ENCODE data around the gene TENM3. TPM values are rescaled to one million over a fixed set of nuclear protein-coding genes. Genes with fewer than 3 reads are reported as not detected.

TENM3 gene
- total RNA-seq, 1 donor from 2014 or later: 0.05 TPM

DNA sequence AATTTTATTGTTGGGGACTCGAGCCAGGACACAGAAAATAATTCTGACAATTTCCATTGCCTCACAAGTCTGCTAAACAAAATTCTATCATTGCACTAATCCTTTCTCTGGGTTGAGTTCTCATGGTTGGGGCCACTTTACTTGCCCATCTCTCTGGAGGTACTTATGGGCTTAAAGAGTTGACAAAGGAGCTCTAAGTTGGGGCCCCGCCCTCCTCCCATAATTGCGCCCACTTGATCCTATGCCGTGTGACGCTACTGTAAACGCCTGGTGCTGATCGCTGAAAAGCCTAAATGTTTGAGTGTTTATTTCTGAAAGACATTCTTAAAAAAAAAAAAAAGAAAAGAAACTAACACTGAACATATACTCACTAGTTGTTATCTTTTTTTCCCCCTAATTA, 103.0 kb downstream of the TENM3 start:
- intact Hi-C loops (cut with micrococcal nuclease): no loop called here
- no peak for DNase-seq (ENCODE audit: low spot score)
- Mint-ChIP-seq H3K4me3 (ENCODE audit: low read depth) (no peak overlapping the region), H3K27ac (no peak overlapping the region), H3K4me1 (ENCODE audit: low read depth) (no peaks in the 10 kb centered on the region), H3K9me3 (no peaks in the 10 kb centered on the region), H3K36me3 (ENCODE audit: low read depth) (no peaks in the 10 kb centered on the region), H3K27me3 (ENCODE audit: low read depth) (peaks cover 2% of the 10 kb centered on the region)

DNA sequence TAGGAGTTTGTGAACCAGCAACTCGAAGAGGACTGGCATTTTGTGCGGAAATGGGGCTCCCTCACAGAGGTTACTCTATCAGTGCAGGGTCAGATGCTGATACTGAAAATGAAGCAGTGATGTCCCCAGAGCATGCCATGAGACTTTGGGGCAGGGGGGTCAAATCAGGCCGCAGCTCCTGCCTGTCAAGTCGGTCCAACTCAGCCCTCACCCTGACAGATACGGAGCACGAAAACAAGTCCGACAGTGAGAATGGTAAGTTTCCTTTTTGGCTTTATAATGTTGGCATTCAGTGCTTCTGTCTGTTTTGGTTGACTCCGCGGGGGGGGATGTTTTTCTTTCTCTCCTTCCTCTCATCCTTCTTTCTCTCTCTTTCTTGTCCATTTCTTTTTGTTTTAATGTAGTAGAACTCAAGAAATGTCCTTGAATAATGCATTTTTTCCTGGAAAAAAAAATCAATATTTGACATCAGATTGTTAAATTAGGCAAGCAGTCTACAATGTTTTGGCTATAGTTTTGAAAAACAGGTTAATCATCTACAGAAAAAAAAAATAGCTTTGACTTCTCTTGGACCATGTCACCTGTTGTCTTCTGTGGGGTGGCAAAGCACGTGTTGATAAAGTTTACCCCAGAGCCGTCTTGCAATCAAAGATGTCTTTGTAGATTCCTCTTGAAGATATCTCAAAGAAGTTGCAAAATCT, 103.6 kb downstream of the TENM3 start:
- H3K9me3 Mint-ChIP-seq: no peaks in the 10 kb centered on the region
- H3K27me3 Mint-ChIP-seq (ENCODE audit: low read depth): peaks cover 2% of the 10 kb centered on the region
- intact Hi-C loops (cut with micrococcal nuclease): no loop called here
- no peaks in the 10 kb centered on the region for H3K36me3 Mint-ChIP-seq (ENCODE audit: low read depth)
- no peaks in the 10 kb centered on the region for H3K4me1 Mint-ChIP-seq (ENCODE audit: low read depth)
- no peak for DNase-seq (ENCODE audit: low spot score)
- no peak overlapping the region for H3K27ac Mint-ChIP-seq
- H3K4me3 Mint-ChIP-seq (ENCODE audit: low read depth): no peak overlapping the region

DNA sequence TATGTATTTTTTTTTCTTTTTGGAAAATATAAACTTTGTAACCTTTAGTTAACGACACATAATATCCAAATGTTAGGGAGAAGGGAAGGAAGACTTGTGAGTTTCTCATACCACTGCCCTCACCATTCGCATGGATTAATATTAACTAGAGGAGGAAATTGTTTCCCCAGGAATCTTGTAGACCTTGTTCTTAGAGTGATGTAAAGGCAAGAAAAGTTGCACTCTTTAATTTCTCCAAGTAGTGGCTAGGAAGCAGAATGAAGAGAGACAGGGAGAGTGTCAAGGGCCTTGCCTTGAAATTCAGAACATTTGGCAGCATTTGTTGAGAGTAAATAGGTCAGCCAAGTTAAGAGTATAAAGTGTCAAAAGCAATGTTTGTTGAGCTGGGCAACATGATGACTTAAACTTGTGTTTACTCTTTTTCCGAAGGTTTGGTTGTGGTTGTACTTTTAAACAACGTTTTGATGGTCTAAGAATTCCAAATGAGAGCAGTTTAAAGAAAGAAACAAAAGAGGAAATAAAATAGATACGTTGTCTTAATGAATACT, 105.7 kb downstream of the TENM3 start:
- Mint-ChIP-seq H3K9me3 (no peaks in the 10 kb centered on the region), H3K27me3 (ENCODE audit: low read depth) (peaks cover 2% of the 10 kb centered on the region), H3K36me3 (ENCODE audit: low read depth) (no peaks in the 10 kb centered on the region), H3K27ac (no peak overlapping the region), H3K4me3 (ENCODE audit: low read depth) (no peak overlapping the region), H3K4me1 (ENCODE audit: low read depth) (no peaks in the 10 kb centered on the region)
- no peak for DNase-seq (ENCODE audit: low spot score)
- intact Hi-C loops (cut with micrococcal nuclease): no loop called here

DNA sequence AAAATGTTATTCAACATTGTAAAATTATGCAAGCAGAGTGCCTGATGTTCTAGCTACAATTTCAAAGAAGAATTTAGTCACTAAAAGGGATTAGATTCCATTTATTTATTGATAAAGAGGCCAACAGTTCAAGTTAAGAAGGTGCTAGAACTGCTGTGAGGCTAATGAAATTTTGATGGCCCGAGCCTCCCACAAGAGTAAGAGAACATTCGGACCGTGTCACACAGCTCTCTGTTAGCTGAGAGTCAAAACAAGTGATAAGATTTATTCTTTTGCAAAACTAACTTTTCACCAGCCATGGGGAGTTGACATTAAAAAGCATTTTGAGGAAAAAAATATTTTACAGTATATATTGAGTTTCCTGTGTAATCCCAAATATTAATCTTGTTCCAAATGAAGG, 106.8 kb downstream of the TENM3 start:
- Mint-ChIP-seq H3K4me1 (ENCODE audit: low read depth) (no peaks in the 10 kb centered on the region), H3K27ac (no peak overlapping the region), H3K9me3 (no peaks in the 10 kb centered on the region), H3K27me3 (ENCODE audit: low read depth) (peaks cover 2% of the 10 kb centered on the region), H3K36me3 (ENCODE audit: low read depth) (no peaks in the 10 kb centered on the region), H3K4me3 (ENCODE audit: low read depth) (no peak overlapping the region)
- intact Hi-C loops (cut with micrococcal nuclease): no loop called here
- no peak for DNase-seq (ENCODE audit: low spot score)

DNA sequence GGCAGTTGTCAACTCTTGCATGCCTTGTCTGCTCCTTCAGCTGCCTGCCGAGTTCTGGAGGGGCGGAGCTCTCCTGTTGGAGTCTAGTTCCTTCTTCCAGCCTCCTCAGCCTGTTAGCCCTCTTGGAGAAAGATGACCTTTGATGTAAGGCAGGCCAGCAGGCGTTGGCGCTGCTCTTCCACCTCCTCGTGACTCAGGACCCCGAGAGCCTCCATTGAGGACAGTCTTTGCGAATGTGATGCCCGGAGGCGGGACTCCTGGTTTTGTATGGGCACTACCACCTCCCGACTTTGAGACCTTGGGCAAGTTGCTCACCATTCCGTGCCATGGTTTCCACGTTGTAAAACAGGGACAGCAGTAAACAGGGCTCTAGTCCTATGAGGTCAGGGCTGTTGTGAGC, 108.3 kb downstream of the TENM3 start:
- Mint-ChIP-seq H3K27ac (no peak overlapping the region), H3K9me3 (peaks cover 5% of the 10 kb centered on the region), H3K4me1 (ENCODE audit: low read depth) (no peaks in the 10 kb centered on the region), H3K4me3 (ENCODE audit: low read depth) (no peak overlapping the region), H3K36me3 (ENCODE audit: low read depth) (no peaks in the 10 kb centered on the region), H3K27me3 (ENCODE audit: low read depth) (no peaks in the 10 kb centered on the region)
- intact Hi-C loops (cut with micrococcal nuclease): no loop called here
- no peak for DNase-seq (ENCODE audit: low spot score)

DNA sequence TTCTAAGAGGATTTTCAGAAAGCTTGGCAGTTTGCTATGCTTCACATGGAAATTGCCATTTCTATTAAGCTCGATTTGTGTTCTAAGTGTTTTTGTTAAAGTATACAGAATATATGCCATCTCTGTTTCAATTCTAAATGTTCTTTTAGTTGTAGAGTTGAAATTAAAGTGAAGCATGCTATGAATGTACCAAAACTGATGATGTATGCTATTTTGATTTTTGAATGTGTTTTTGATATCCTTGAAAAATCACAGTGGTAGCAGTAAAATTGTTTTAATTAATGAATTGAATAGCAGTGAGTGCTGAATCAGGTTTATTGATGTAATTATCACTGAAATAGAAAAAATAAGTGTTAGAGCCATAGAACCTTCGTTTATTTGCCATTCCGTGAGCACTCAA, 110.9 kb downstream of the TENM3 start:
- Mint-ChIP-seq H3K4me3 (ENCODE audit: low read depth) (no peak overlapping the region), H3K36me3 (ENCODE audit: low read depth) (no peaks in the 10 kb centered on the region), H3K27me3 (ENCODE audit: low read depth) (no peaks in the 10 kb centered on the region), H3K4me1 (ENCODE audit: low read depth) (no peaks in the 10 kb centered on the region), H3K27ac (no peak overlapping the region), H3K9me3 (peaks cover 5% of the 10 kb centered on the region)
- intact Hi-C loops (cut with micrococcal nuclease): no loop called here
- DNase-seq (ENCODE audit: low spot score): no peak

DNA sequence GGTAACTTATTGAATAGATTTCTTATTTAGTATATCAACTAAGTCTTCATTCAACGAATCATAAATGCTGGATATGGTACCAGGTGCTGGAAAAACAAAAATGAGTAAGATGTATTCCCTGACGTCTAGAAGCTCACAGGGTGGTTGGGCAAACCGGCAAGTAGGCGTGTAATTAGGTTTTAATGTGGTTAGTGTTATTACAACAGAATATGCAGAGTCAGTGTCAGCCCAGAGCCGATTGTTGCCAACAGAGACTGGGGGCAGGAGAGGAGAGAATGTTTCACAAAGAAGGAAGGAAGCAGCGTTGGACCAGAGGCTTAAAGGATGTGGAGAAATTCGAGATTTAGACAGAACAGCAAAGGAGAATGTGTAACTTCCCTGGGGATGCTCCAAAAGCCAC, 111.7 kb downstream of the TENM3 start:
- no peak overlapping the region for H3K4me3 Mint-ChIP-seq (ENCODE audit: low read depth)
- no peaks in the 10 kb centered on the region for H3K4me1 Mint-ChIP-seq (ENCODE audit: low read depth)
- DNase-seq (ENCODE audit: low spot score): no peak

DNA sequence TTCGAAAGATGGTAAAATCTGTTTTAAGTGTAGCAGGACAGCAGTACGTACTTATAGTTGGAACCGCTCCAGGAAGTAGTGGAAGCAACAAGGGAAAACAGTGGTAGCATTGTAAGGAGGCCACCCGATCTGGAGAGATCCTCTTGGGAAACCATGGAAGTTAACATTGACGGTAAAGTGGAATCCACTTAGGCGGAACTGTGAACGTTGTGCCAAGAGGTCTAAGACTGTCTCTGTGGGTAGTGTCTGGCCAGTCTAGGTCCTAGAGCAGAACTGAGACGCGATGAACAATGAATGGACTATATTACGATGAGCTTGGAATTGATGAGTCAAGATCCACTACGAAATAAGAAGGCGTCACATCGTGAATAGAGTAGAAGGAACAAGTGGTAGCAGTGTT, 124.0 kb downstream of the TENM3 start:
- Mint-ChIP-seq H3K9me3 (no peaks in the 10 kb centered on the region), H3K36me3 (ENCODE audit: low read depth) (no peaks in the 10 kb centered on the region), H3K4me1 (ENCODE audit: low read depth) (no peaks in the 10 kb centered on the region), H3K27me3 (ENCODE audit: low read depth) (no peaks in the 10 kb centered on the region), H3K4me3 (ENCODE audit: low read depth) (no peak overlapping the region), H3K27ac (no peak overlapping the region)
- intact Hi-C loops (cut with micrococcal nuclease): no loop called here
- DNase-seq (ENCODE audit: low spot score): no peak

More for the DNA sequence above, 111.7 kb downstream of the TENM3 start:
- Mint-ChIP-seq H3K9me3 (peaks cover 5% of the 10 kb centered on the region), H3K36me3 (ENCODE audit: low read depth) (no peaks in the 10 kb centered on the region), H3K27ac (no peak overlapping the region), H3K27me3 (ENCODE audit: low read depth) (no peaks in the 10 kb centered on the region)
- intact Hi-C loops (cut with micrococcal nuclease): no loop called here

DNA sequence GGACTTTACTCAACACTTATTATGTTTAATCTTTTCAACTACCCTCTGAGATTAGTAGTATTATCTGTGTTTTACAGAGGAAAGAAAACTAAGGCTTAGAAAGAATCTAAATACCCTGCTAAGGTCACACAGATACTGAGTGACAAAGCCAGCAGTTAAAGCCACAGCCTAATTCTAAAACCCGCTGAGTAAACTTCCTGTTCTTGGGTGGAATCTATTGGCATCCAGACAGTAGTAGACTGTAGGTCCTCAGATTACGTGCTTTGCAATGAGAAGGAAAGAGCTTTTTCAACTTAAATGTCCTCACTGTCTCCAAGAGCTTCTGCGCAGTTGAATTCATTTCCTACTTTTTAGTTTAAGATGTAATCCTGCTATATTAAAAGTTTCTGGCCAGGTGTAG, 126.0 kb downstream of the TENM3 start:
- DNase-seq (ENCODE audit: low spot score): no peak
- Mint-ChIP-seq H3K27ac (no peak overlapping the region), H3K4me1 (ENCODE audit: low read depth) (no peaks in the 10 kb centered on the region), H3K36me3 (ENCODE audit: low read depth) (no peaks in the 10 kb centered on the region), H3K9me3 (no peaks in the 10 kb centered on the region), H3K4me3 (ENCODE audit: low read depth) (no peak overlapping the region), H3K27me3 (ENCODE audit: low read depth) (no peaks in the 10 kb centered on the region)
- intact Hi-C loops (cut with micrococcal nuclease): no loop called here

DNA sequence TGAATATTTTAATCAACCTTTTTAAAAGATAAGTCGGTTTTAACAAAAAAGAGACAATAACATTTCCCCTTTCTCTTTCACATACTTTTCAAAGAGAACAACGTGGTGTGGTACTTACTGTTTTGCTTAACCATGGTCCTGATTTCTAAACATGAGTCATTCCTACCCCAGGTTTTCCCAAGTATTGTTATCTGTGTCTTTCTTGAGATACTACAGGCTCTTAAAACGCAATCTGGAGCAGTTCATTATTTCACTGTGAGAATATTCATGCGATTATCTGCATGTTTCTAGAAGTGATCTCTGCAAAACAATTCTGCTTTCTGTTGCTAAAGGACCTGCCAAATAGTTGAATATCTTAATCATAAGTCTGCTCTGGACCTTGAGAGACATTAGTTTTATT, 127.3 kb downstream of the TENM3 start:
- no peaks in the 10 kb centered on the region for H3K27me3 Mint-ChIP-seq (ENCODE audit: low read depth)
- DNase-seq (ENCODE audit: low spot score): no peak
- no peak overlapping the region for H3K4me3 Mint-ChIP-seq (ENCODE audit: low read depth)
- H3K27ac Mint-ChIP-seq: no peak overlapping the region
- no peaks in the 10 kb centered on the region for H3K9me3 Mint-ChIP-seq
- no peaks in the 10 kb centered on the region for H3K36me3 Mint-ChIP-seq (ENCODE audit: low read depth)
- H3K4me1 Mint-ChIP-seq (ENCODE audit: low read depth): no peaks in the 10 kb centered on the region
- intact Hi-C loops (cut with micrococcal nuclease): no loop called here

DNA sequence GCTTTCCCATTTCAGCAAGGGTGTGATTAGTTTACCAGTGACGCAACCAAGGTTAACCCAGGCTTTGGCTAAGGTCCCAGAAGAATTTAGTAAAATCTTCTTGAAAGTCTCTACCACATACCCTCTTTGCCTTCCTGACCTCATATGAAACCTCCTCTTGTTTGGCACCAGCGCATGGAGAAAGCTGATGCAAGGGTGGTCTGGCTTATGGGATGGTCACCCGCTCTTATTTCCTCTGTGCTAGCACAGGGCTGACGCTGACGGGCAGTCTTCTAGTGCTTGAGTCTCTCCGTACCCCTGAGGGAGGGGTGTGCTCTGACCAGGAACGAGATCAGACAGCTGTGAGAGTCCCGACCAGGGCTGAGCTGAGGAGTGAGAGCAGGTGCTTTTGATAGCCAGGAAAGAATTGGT, 137.6 kb downstream of the TENM3 start:
- H3K36me3 Mint-ChIP-seq (ENCODE audit: low read depth): no peaks in the 10 kb centered on the region
- no peaks in the 10 kb centered on the region for H3K27me3 Mint-ChIP-seq (ENCODE audit: low read depth)
- H3K9me3 Mint-ChIP-seq: no peaks in the 10 kb centered on the region
- intact Hi-C loops (cut with micrococcal nuclease): no loop called here
- no peak overlapping the region for H3K27ac Mint-ChIP-seq
- DNase-seq (ENCODE audit: low spot score): no peak
- H3K4me1 Mint-ChIP-seq (ENCODE audit: low read depth): no peaks in the 10 kb centered on the region
- H3K4me3 Mint-ChIP-seq (ENCODE audit: low read depth): no peak overlapping the region

DNA sequence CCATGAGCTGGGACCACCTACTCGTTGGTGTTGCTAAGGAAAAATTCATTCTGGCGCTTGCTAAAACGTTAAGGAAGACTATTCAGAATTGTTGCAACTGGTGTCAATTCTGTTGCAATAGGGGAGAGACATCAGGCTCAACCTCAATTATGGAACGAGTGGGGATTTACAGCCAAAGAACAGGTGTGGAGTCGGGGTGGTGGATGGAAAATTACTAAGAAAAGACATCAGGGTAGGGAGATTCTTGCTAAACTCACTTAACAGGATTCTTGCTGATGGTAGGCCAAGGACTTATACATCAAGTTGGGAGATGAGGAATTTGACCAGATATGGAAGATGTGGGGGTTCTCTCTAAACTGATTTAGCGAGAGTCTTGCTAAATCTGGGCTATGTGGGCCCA, 139.7 kb downstream of the TENM3 start:
- intact Hi-C loops (cut with micrococcal nuclease): no loop called here
- Mint-ChIP-seq H3K4me1 (ENCODE audit: low read depth) (no peaks in the 10 kb centered on the region), H3K9me3 (no peaks in the 10 kb centered on the region), H3K36me3 (ENCODE audit: low read depth) (no peaks in the 10 kb centered on the region), H3K27ac (no peak overlapping the region), H3K27me3 (ENCODE audit: low read depth) (no peaks in the 10 kb centered on the region), H3K4me3 (ENCODE audit: low read depth) (no peak overlapping the region)
- no peak for DNase-seq (ENCODE audit: low spot score)

DNA sequence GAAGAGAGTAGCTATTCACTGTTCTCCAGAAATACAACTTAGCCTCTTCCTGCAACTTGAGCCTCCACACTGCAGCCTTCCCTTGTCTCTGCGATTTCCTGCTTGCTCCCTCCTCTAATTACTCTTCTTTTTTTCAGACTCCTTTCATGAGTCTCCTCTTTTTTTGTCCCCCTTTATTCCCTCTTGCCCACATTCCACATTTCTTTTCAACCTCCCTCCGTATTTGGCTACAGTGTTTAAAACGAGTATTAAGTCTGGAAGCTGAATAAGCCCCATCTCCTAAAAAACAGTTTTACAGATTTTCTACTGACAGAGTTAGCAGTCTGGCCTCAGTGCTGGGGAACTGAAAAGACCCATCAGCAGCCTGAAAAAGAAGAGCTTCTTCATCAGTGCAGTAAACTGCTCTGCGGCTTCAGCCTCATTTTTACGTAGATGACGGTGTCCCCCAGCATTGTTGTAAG, 141.5 kb downstream of the TENM3 start:
- no peak overlapping the region for H3K27ac Mint-ChIP-seq
- H3K4me3 Mint-ChIP-seq (ENCODE audit: low read depth): no peak overlapping the region
- H3K9me3 Mint-ChIP-seq: no peaks in the 10 kb centered on the region
- H3K36me3 Mint-ChIP-seq (ENCODE audit: low read depth): no peaks in the 10 kb centered on the region
- H3K27me3 Mint-ChIP-seq (ENCODE audit: low read depth): no peaks in the 10 kb centered on the region
- H3K4me1 Mint-ChIP-seq (ENCODE audit: low read depth): no peaks in the 10 kb centered on the region
- DNase-seq (ENCODE audit: low spot score): no peak
- intact Hi-C loops (cut with micrococcal nuclease): no loop called here

DNA sequence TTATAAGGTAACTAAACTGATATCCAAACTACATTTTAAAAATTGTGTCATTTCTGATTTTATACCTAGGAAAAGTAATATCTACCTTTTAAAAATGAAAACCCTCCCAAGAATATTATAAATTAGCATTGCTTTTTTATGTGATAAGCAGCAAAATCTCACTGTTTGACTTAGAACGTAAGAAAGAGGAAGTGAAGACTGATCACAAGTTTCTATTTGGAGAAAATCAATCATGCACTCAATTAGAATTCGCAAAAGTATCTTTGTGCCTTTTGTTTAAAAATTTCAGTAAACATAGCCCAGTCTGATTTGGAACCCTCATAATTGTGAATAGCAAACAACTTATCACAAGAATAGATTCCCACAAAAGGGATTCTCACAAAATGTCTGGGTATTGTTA, 142.7 kb downstream of the TENM3 start:
- Mint-ChIP-seq H3K27me3 (ENCODE audit: low read depth) (no peaks in the 10 kb centered on the region), H3K4me1 (ENCODE audit: low read depth) (no peaks in the 10 kb centered on the region), H3K9me3 (no peaks in the 10 kb centered on the region), H3K27ac (no peak overlapping the region), H3K36me3 (ENCODE audit: low read depth) (no peaks in the 10 kb centered on the region), H3K4me3 (ENCODE audit: low read depth) (no peak overlapping the region)
- intact Hi-C loops (cut with micrococcal nuclease): no loop called here
- DNase-seq (ENCODE audit: low spot score): no peak

Data from activated T-helper 2 cell treated with anti-CD3 and anti-CD28 coated beads, Interferon-gamma antibody, Interleukin-2, Interleukin-4, amounts not matched to agents 10 μg/mL and 5 μg/mL and 100 μg/mL, durations not matched to agents 14 hours and 24 hours and 36 hours (primary cell).